D721Med (cell line): ENCODE results near the gene TMEM175.
A peak's percentile ranks its signal among the peaks of the same experiment; 100 is the strongest.
"Not testable (repeated sequence)": the region's sequence is repeated elsewhere in the genome, so short reads cannot be mapped to it uniquely, and the experiment has no call there.

ENCODE experiments used
- DNase-seq: peaks from one replicate; pipeline ENCODE4 v3.0.0; 2011; ENCODE audit warnings: low spot score; ENCODE audit not compliant: insufficient read length
- FAIRE-seq: peaks from 2 replicates; lab custom pipeline; 2011; peaks lifted over from hg19 to GRCh38; lab: Jason Lieb, UNC
- TF ChIP-seq, protein P1 (sequence below): IDR thresholded peaks from 2 replicates; pipeline ENCODE4 v1.5.1; 2012; ENCODE audit warnings: mild to moderate bottlenecking, control low read depth; ENCODE audit not compliant: insufficient read depth; ENCODE audit errors: missing control alignments

Gene TMEM175

DNA sequence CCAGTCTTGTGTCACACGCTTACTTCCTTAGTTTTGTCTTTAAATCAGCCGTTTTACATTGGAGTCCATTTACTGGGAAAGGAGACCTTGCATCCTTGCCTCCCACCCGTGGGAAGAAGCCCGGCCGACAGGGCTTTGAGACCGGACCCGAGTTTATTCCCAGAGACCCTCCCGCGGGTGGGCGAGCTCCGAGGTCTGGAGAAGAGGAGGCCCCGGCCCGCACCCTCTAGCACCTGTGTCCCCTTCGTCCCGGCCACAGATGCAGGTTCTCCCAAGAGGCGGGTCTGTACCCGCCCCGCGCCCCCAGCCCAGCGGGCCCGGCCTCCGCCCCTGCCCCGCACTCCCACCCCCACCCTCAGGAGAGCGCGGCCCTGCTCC, 64.7 kb downstream of the TMEM175 start:
- no peak for FAIRE-seq
- DNase-seq: no peak
- TF ChIP-seq, protein P1, sequence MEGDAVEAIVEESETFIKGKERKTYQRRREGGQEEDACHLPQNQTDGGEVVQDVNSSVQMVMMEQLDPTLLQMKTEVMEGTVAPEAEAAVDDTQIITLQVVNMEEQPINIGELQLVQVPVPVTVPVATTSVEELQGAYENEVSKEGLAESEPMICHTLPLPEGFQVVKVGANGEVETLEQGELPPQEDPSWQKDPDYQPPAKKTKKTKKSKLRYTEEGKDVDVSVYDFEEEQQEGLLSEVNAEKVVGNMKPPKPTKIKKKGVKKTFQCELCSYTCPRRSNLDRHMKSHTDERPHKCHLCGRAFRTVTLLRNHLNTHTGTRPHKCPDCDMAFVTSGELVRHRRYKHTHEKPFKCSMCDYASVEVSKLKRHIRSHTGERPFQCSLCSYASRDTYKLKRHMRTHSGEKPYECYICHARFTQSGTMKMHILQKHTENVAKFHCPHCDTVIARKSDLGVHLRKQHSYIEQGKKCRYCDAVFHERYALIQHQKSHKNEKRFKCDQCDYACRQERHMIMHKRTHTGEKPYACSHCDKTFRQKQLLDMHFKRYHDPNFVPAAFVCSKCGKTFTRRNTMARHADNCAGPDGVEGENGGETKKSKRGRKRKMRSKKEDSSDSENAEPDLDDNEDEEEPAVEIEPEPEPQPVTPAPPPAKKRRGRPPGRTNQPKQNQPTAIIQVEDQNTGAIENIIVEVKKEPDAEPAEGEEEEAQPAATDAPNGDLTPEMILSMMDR: no peak

DNA sequence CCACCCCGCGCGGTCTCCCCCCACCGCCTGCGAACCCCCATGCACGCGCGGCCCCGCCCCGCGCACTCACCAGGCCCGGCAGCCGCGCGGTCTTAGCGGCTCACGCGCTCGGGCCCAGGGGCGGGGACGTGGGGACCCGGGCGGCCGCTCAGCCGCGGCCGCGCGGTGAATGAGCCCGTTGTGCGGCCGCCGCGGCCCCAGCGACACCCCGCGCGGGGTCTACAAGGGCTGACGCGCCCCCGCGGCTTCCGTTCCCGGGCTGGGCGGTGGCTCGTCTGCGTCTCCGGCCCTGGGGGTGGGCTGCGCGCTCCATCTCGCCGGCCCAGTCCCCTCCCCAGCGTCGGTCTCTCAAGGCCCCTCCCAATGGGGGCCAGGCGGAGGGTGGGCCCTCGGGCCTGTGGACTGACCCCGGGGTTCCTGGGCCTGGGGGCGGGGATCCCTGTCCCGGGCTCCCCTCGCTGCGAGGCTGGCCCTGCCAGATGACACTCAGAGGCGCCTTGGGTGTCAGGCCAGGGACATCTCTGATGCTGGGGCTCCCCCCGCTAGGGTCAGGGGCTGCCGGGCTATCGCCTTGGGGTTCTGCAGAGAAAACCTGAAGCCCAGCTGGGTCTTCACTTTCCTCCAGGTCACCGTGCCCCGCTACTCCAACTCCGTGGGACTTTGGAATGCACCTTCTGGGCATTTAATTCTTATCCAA, 65.3 kb downstream of the TMEM175 start:
- TF ChIP-seq, protein P1: no peak
- DNase-seq (peak; percentile 83), FAIRE-seq (no peak)

GRCh38 chr4:998096-998691, 65.9 kb downstream of the TMEM175 start:
- TF ChIP-seq, protein P1: no peak
- FAIRE-seq: no peak
- no peak for DNase-seq

GRCh38 chr4:999240-999863, 67.1 kb downstream of the TMEM175 start:
- not testable (repeated sequence) for DNase-seq, FAIRE-seq

DNA sequence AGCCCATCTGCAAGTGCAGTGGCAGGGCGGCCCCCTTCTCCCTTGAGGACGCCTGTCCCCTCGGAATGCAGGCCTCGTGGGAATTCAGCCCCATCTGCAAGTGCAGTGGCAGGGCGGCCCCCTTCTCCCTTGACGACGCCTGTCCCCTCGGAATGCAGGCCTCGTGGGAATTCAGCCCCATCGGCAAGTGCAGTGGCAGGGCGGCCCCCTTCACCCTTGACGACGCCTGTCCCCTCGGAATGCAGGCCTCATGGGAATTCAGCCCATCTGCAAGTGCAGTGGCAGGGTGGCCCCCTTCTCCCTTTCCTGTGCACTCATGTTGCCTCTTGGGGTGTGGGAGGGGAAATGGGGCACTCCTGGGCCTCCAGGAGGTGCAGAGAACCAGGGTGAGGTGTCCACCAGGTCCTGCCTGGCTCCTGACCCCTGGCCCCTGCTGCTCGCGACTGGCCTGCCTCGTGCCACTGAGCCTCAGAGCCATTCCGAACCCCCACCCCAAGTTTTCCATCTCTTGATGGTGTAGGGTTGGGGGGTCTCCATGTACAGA, 67.7 kb downstream of the TMEM175 start:
- DNase-seq (no peak), FAIRE-seq (no peak)
- TF ChIP-seq, protein P1: no peak

DNA sequence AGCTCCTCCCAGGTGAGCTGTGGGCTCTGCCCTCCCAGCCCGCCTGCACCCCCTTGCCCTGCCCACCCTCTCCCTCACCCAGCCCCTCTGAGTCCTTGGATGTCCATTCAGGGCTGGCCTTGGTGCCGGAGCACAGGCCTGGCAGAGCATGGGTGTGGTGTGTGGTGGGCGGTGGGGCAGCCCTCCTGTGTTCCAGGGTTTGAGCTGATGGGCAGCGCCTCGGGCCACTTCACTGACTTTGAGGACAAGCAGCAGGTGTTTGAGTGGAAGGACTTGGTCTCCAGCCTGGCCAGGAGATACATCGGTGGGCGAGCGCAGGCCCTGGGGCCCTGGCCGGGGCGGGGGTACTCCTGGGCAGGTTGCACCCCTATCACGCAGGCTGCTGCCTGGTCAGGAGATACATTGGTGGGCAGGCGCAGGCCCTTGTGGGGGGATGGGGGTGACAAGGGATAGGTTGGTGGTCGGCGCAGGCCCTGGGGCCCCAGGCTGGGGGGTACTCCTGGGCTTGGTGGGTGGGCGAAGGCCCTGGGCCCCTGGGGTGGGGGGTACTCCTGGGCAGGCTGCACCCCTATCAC, 68.5 kb downstream of the TMEM175 start:
- TF ChIP-seq, protein P1: no peak
- DNase-seq (no peak), FAIRE-seq (no peak)

DNA sequence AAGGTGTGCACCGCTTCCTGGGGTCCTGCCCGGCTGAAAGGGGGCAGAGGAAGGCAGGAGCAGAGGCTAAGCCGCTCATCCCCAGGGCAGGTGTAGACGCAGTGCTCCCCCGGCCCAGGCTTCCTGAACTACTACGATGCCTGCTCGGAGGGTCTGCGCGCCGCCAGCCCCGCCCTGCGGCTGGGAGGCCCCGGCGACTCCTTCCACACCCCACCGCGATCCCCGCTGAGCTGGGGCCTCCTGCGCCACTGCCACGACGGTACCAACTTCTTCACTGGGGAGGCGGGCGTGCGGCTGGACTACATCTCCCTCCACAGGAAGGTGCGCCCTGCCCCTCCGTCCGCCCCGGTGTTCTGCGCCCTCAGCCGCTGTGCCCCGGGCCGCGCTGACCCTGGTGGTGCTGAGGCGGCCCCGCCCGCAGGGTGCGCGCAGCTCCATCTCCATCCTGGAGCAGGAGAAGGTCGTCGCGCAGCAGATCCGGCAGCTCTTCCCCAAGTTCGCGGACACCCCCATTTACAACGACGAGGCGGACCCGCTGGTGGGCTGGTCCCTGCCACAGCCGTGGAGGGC, 69.4 kb downstream of the TMEM175 start:
- DNase-seq (no peak), FAIRE-seq (no peak)
- TF ChIP-seq, protein P1: no peak
